GM12872 (cell line): ENCODE results near the gene FAH.

Experiments
- TF ChIP-seq, protein P1 (sequence below): IDR thresholded peaks from 3 replicates; pipeline ENCODE4 v1.5.1; 2011; ENCODE audit warnings: low read depth, mild to moderate bottlenecking, low read length, moderate library complexity; ENCODE audit not compliant: insufficient read depth

The FAH gene

DNA sequence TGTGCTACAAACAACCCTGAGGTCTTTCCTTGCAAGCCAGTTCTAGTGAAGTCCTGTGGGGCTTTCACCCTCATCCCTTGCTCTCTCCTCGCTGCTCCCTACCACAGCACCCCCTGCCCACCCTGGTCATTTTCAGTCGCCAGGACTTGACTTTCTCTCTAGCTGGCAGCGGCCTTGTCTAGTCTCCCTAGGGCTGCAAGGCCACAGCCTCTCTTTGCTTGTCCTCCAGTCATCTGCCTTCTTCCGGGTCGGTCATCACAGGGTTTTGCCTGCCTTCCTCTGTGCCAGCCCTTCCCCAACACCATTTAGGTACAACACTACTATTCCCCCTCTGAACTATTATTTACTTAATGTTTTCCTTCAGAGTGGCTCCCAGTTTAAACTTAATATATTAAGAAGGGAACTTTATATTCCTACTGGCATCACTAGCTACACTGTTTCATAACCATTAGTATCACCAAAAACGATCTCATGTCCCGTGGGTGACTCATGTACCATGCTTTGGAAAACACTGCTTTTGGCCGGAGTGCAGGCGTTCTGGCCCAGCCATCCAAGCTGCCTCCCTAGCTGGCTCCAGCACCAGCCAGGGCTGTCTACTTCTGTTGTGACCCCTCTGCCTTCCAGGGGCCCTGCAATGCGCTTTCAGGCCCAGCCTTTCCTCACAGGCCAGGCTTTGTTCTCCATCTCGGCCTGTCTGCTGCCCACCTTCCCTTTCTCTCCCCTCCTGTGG, 21.4 kb downstream of the FAH start:
- TF ChIP-seq, protein P1, sequence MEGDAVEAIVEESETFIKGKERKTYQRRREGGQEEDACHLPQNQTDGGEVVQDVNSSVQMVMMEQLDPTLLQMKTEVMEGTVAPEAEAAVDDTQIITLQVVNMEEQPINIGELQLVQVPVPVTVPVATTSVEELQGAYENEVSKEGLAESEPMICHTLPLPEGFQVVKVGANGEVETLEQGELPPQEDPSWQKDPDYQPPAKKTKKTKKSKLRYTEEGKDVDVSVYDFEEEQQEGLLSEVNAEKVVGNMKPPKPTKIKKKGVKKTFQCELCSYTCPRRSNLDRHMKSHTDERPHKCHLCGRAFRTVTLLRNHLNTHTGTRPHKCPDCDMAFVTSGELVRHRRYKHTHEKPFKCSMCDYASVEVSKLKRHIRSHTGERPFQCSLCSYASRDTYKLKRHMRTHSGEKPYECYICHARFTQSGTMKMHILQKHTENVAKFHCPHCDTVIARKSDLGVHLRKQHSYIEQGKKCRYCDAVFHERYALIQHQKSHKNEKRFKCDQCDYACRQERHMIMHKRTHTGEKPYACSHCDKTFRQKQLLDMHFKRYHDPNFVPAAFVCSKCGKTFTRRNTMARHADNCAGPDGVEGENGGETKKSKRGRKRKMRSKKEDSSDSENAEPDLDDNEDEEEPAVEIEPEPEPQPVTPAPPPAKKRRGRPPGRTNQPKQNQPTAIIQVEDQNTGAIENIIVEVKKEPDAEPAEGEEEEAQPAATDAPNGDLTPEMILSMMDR = no peak

DNA sequence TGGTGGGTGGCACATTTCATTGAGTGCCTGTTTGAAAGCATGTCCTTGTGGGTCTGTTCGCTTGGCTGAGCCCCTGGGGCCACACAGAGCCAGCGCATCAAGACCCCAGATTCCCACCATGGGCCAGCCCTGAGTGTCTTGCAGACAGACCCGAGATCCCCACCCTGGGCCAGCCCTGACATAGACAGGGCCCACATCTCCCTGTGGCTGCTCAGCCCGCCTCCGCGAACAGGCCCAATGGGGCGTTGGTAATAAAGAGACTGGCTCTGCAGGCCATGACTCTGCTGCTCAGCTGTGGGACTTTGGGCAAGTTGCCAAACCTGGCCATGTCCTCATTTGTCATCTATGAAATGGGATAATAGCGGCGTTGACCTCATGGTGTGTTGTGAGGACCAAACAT, 22.6 kb downstream of the FAH start:
- TF ChIP-seq, protein P1 = no peak

DNA sequence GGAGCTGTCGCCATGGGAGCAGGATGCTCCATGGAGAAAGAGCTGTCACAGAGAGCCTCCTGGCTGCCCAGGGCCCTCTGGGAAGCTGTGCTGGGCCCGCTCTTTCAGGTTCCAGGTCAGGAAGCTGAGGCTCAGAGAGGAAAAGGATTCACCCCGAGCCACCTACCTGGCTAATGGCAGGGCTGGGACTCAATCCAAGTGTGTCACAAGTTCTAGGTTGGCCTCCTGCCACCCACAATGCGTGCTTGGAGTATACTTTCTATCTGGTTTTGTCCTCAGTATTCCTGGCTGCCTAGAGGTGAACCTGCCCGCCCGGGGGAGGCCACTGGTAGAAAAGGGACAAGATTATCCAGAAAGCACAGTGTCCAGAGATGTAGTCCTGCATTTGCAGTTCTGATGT, 23.6 kb downstream of the FAH start:
- TF ChIP-seq, protein P1 = no peak

DNA sequence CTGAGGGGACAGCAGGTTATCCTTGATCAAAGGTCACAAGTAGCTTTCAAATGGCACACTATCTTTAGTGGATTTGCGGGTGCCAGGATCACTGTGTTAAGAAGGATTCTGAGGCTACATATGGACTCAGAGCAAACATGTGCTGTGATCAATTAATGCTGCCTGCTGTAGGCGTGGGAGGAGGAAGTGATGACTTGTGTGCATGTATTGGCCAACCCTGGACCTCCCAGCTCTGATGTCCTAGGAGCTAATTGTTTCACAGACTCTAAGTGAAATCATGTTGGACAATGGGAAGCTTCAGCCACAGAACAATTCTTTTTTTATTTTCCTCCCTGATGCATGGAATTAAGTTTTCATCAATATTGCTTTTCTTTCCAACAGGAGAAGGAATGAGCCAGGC, 24.4 kb downstream of the FAH start:
- TF ChIP-seq, protein P1 = no peak

DNA sequence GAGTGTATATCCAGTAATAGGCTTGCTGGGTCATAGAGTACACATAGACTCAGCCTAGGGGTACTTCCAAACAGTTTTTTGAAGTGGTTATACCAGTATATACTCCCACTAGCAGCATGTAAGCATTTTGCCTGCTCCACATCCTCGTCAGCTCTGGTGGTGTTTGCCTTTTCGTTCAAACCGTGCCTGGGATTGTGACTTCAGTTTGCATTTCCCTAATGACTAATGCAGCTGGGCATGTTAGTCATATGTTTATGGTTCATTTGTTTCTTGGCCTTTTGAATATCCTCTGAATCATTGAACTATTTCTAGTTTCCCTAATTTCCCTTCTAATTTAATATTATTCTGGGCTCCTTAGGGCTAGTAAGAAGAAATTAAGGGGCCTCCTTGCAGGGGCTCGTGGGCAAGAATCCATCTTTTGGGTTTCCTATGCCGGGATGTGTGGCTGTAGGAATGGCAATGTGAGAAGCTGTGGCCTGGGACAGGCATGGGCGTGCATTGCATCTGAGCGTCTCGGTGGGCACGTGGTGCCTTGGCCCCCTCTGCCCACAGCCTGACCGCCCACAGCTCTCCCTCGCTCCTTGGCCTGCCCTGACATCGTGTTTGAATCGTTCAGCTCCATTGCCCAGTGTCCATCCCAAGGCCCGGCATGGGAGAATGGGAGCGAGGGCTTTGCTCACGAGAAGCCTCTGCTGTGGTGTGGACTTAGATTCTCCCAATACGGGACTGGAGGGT, 26.4 kb downstream of the FAH start:
- TF ChIP-seq, protein P1 = no peak

DNA sequence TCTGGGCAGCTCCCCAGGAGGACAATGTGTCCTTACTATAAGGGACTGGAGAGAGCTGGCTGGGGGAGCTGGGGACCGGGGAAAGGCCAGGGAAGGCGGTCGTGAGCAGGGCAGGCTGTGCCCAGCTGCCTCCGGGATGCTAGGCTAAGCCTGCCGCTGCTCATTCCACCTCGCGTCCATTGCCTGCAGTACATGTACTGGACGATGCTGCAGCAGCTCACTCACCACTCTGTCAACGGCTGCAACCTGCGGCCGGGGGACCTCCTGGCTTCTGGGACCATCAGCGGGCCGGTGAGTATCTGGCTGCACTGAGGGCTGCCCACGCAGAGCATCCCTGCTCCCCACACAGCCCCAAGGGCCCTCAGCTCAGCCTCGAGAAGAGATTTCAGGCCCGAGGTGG, 27.1 kb downstream of the FAH start:
- TF ChIP-seq, protein P1 = no peak

DNA sequence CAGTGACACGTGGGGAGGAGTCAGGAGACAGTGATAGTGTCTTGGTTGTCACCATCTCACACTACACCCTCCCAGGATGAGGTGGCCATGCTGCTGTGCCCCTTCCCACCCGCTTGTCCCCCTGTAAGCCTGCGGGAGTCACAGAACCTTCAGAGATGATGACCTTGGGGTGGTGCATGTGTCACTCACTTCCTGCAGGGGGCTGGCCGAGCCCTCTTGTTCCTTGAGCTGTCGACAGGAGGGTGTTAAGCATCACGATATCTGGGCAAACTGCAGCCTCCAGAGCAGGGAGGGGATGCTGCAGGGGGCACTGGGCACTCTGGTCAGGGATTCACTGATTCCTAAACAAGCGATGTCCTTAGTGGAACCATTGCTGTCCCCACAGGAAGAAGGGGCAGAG, 27.7 kb downstream of the FAH start:
- TF ChIP-seq, protein P1 = no peak
